ENCODE data around the gene MAST4.

MAST4 gene

DNA sequence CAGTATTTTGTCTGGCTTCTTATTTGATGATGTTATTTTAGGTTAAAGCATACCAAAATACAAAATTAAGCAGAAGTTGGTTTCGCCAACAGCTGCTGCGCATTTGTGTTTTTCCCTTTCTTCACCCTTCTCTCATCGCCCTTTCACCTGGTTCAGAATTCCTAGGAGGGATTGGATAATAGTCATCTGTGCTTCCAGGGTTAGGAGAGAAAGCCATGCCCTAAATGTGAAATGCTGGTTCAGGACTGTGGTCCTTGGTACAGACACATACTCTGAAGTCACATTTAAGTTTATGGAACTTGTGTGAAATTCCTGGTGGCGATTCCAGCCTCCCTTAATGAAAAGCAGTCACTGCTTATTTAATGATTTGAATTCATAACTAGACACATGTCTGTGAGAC is 7.7 kb downstream of the MAST4 start:
- DNase-seq (ENCODE audit: low read depth): no peak

DNA sequence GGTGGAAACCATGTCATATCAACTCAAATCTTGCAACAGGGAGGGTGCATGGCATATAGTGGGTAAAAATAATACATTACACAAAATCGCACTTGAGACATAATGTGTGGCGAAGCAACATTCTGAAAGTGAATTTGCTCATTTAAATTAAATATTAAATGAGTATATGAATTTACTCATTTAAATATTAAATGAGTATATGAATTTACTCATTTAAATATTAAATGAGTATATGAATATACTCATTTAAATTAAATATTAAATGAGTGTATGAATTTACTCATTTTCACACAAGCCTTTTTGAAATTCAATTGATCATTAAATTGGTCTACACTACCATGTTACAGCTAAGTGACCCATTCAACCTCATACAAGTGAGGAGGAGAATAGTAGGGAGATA is 10.5 kb downstream of the MAST4 start:
- no peak for DNase-seq (ENCODE audit: low read depth)

DNA sequence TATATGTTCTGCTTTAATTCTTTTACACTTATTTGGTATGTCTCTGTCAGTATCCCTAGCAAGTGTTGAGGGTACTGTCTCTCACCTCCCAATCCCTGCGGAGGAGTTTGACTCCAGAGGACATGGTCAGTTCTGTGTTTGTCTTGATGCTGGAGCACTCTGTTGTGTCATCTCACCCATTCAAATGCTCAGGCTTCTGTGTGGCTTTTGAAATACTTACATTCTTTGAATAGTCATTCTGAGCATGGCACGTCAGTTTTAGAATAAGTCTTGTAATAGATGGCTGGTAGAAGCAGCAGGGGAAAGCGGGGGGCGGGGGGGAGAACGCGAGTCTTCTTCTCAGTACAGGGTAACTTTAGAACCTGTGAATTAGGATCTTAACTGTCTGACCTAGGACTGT is 12.3 kb downstream of the MAST4 start:
- DNase-seq (ENCODE audit: low read depth): no peak

DNA sequence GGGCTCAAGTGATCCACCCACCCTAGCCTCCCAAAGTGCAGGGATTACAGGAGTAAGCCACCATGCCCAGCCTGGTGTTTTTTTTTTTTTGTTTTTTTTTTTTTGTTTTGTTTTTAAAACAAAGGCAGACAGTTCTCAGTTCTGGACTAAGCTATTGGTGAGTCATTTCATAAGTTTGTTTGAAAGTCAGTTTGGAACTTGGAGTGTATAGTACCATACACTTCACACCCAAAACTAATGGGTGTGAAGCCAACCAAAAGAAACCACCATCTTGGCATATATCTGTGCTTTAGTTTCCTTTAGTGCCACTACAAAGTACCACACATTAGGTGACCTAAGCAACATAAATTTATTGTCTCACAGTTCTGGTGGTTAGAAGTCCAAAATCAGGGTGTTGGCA is 13.4 kb downstream of the MAST4 start:
- no peak for DNase-seq (ENCODE audit: low read depth)

DNA sequence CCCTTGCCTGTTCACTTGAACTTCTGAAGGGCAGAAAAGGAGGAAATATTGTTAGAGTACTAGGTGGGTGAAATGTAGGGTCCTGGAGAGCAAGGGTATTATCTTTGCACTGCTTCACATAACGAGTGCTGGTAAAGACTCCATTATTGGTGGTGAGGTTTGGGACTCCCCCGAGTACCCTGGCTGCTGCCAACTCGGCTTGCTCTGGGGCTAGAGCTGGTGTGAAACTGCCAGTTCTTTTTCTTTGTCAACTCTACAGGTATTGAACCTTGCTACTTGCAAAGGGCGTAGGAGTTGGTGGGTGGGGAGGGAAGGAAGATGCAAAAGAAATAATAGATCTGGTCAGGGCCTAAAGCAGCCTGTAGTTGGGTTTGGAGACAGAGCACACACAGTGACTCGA is 16.0 kb downstream of the MAST4 start:
- no peak for DNase-seq (ENCODE audit: low read depth)

DNA sequence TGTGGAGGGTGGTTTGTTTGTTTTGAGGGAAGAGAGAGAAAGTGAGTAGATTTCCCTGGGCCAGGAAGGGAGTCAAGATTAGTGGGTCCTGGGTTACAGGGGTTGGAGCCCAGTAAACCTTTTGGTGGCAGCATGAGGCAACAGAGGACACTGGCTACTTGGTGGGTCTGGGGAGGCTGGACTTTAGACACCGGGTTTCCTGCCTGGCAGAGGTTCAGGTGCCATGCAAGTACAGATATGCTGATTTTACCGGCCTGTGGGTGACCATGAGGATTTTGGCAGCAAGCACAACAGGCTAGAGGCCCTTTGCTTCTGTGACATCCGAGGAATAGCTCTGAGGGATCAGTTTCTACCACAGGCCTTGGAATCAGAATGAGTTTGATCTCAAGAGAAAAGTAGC is 18.9 kb downstream of the MAST4 start:
- DNase-seq (ENCODE audit: low read depth): no peak

DNA sequence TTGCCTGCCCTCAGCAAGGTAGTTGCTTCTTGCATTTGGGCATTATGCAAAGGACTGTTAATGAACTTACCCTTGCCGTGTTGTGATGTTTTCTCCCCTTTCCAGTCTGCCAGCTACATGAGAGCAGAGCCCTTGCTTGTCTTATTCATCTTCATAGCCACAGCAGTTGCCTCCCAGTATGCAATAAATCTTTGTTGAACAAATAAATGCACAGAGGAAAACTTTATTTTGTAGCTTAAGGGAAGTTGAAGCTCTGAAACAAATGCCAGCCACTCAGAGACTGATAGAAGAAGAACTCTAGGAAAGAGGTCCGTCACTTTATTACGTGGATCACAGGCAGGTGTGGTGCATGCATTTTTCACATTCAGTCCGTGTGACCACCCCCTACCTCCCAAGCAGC is 19.7 kb downstream of the MAST4 start:
- DNase-seq (ENCODE audit: low read depth): no peak

DNA sequence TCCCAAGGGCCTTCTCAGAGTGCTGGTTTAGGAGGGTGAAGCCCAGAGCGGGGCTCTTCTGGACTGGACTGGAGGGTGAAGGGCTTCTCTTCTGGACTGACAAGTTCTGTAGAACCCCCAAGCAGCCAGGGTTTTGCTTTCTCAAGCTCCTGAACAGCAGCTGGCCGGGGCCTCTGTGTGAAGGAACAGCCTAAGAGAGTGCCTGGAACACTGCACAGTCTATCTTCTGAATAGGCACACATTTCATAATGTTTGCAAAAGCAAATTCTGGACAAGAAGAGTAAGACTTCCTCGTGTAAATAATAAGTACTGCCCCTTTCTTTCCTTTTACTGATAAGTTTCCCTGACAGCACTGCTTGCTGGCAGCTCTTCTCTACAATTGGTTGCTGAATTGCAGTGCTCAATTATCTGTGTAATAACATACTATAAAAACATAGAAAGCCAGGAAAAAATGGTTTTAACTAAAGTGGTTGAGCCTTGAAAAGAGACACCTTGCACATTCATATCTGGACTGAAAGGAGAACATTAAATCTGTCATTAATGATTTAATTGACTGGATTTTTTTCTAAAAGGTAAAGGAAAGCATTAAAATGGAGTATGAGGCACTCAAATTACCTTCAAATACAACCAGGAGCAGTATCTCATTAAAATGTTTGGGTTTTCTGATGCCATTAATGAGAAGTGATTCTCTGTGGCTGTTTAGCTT is 20.5 kb downstream of the MAST4 start:
- DNase-seq (ENCODE audit: low read depth): no peak

DNA sequence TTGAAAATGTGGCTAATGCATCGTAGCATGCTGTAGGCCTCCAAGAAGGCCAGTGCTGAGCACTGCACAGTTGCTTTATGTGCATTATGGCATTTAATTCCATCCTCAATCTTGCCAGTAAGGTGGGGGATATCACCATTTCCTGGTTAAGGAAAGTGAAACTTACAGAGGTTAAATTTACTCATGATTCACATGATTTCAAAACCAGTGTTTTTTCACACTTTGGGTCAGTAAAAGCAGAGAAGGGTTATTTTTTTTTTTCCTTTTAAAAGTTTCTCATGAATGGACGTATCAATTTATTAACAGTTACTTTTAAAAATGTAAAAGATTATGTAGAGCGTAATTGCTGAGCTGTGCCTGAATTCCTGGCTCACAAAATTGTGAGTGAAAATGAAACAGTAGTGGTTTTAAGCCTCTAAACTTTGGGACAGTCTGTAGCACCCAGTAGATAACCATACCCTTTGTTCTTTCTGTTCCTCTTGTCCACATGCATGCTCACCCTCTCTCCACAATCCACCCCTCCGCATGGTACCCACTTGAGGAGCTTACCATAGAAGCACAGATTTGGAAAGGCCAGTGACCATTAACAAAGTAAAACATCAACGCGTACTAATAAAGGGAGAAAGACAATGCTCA is 21.2 kb downstream of the MAST4 start:
- DNase-seq (ENCODE audit: low read depth): no peak

DNA sequence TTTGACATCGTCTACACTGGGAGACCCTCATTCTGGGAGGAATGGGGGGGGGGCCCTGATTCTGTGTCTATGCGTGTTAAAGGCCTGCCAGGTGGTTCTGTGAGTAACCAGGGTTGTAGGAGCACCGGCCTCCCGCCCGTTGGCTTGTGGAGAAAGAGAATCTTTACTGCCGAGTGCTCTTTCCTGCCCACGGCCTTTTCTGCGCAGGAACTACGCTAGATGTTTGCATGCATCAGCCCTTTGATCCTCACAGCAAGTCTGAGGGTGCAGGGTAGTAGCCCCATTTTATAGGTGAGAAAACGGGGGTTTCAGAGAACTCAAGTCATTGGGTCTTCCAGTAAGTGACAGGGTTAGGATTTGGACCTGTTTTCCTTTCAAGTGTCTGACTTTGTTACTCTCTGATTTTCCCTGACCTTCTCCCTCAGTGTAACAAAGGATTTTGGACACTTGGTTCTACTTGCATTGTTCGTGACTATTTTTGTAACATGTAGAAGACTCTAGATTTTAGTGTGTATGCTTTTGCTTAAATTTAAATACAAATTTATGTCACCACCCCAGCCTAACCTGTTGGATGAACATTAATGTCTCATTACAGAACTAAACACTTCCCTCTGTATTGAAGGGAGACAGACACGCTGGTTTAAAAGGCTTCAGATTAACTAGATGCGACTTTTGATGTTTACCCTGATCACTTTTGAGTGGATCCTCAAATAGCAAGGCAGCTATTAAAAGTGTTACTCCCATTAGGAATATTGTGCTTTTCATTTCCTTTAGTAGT is 22.0 kb downstream of the MAST4 start:
- no peak for DNase-seq (ENCODE audit: low read depth)

DNA sequence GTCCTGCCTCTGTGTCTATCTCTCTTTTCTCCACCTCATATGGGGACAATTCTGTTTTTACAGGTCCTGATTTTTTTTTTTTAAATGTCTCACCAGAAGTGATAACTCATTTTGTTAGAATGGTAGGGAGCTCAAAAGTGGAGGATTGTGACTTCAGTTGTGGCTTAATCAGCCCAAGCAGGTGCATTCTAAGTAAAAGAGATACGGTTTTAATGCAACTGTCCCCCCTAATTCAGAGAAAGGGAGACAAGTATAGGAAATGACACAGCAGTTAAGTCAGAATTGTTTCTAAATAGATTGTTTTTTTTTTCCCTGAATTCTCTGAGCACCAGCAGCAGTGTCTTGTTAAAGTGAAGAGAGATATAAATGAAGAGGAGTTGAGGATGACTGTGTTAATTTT is 24.5 kb downstream of the MAST4 start:
- DNase-seq (ENCODE audit: low read depth): no peak

DNA sequence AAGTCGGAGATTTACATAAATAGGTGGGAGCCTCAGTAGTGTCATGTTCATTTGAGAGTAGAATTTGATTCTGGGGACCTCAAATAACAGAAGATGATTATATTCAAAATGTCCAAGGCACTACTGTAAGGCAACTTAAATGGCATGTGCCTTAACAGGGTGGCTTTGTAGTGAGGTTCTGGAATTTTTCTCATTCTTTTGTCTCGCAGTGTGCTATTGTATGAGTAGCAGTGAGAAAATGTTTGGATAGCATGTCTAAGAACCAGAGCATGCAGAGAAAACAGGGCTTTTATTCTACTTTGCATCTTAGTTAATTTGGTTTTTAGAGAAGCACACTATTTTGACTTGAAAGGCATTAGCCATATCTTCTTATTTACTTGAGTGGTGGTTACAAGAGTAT is 25.0 kb downstream of the MAST4 start:
- DNase-seq (ENCODE audit: low read depth): no peak

DNA sequence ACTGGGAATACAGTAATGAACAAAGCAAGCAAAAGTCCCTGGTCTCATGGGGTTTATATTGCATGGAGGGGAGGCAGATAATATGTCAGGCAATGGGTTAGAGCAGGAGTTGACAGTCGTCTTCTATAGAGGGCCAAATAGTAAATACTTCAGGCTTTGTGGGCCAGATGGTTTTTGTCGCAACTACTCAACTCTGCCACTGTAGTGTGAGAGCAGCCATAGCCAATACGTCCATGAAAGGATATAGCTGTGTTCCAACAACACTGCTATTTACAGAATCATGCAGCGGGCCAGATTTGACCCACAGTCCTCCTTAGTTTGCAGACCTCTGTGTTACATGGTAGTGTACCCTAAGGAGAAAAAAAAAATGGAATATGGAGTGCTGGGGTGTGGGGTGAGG is 25.5 kb downstream of the MAST4 start:
- DNase-seq (ENCODE audit: low read depth): no peak

DNA sequence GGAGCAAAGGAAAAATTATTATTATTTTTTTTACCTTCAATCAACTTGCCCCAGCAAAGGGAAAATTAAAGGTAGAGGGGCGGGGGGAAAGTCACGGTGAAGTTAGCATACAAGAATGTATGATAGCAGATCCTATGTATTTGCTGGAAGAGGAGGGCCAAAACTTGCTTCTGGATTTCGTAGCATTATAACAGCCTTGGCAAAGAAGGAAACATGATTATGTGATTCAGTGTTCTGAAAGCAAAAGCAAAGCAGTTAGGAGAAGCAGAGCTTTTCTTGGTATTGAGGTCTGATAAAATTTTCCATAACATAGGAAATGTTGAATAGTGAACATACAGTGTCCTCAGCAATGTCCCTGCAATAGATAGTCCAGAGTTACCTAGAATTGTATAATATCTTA is 32.4 kb downstream of the MAST4 start:
- no peak for DNase-seq (ENCODE audit: low read depth)

DNA sequence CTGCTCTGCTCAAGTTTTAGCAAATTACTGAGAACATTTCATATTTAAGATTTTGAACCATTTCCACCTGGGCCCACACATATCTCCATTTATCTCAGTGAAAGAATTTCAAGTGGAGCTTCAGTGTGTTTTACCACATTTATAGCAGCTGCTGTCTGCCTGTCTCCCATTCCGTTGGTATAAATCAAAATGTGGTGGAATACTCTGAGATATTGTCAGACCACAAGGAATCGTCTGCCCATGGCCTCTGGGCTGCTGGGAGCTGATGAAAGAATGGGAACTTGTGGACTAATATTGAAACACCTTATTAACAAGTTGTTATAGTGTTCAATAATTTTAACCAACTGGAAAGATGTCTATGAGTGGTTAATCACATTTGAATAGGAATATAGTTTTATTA is 33.3 kb downstream of the MAST4 start:
- no peak for DNase-seq (ENCODE audit: low read depth)

DNA sequence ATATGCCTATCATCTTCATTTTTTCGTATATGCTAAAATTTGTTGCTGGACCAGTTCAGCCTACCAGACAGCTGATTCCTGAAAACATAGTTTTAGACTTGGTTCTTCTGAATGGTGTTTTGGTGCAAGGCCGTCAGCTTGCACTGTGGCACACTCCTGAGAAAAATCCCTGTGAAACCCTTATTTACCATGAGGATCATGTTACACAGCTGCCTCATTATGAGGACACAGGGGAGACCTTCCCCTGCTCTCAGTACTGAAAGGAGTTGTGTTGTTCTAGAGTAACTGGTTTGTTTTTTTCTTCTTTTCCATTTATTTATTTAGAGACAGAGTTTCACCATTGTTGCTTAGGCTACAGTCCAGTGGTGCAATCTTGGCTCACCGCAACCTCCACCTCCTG is 37.6 kb downstream of the MAST4 start:
- no peak for DNase-seq (ENCODE audit: low read depth)

DNA sequence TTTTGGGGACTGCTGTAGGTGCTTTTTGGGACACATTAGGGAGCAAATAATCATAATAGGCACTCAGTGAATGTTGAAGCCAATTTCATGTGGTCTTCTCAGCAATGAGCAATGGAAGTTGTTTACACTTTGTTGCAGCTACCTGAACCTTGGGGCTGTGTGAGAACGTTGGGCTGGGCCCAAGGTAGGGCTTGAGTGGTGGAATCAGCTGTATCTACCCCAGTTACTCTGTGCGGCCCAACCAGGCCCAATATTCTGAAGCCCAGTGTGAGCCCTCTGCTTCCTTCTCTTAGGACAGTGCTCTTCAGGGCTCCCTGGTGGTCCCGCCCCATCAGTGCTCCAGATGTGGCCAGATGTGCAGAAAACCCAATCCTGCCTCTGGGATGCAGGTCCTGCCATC is 38.4 kb downstream of the MAST4 start:
- DNase-seq (ENCODE audit: low read depth): no peak

DNA sequence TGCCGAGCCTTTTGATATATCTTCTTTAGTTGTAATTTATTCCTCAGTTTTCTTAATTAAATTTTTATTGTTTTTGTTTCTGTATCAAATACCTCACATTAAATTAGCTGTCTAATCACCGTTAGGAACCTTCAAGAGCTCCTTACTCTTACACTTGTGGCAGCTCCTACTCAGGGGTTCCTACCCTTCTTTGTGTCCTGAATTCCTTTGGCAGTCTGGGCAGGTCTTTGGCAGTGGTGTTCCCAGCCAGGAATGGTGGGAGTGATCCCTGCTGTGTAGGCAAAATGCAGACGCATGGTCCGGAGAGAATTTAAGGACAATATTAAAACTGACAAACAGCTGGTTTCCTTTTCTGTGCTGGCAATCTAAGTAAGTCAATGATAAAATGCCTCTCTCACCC is 41.8 kb downstream of the MAST4 start:
- no peak for DNase-seq (ENCODE audit: low read depth)

DNA sequence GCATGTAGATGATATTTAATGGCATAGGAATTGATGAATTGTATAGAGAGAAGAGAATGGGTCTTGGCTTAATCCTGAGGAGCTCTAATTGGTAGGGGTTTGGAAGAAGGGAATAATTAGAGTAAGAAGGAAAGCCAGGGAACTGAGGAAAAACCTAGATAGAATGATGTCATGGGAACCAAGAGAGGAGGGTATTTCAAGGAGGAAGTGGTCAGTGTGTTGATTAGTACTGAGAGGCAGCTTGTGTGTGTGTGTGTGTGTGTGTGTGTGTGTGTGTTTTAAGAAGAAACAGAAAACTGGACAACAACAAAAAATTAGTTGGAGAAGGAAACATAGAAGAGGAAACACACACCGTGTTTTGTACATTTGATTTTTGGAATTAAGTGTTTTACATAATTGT is 42.8 kb downstream of the MAST4 start:
- no peak for DNase-seq (ENCODE audit: low read depth)

DNA sequence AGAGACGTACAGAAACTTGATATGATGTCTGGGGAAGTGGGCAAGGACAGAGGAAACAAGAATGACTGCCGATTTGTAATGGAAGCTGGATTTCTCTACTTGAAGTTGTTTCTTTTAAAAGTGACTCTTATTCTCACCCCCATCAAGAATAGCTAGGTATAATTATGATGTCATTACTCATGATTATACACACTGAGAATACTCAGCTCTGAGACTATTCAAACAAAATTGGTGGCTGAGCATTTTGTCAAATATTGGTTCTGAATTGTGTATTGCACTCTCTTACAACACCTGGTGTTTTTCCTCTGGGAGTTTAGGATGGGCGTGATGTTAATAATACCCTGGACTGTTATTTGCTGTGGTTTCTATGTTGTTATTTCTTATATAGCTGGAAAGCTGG is 46.3 kb downstream of the MAST4 start:
- no peak for DNase-seq (ENCODE audit: low read depth)

DNA sequence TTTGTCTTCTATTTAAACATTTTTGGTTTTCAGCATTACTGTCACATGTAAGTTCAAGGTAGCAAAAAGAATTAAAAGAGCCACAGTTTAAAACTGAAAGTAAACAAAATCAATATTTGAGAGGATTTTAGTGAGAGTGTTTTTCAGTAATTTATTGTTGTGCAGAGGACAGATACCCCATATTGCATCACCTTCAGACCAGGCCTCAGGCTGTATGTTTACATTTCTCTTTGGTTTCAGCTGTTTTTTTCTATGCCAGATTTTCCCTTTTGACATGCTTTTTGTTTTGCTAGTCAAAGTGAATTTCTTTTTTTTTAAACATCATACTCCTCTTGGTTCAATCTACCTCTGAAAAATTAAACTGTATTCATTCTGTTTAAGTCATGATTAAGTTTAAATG is 47.2 kb downstream of the MAST4 start:
- DNase-seq (ENCODE audit: low read depth): no peak

DNA sequence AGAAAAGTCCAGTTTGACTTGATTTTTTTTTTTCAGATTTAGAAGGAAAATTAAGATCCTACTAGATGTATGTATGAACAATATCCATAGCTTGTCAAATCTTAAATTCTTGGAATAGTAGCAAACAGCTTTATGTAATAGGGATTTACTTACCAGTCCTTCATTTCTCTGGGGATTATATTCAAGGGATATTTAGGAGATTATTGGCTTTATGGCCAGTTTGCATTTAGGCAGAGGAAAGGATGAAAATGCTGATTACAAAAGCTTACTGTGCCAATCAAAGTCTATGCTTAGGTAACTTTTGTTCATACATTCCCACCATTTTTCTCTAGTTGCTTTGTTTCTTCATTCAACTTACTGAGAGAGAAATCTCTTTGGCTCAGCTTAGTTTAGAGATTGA is 47.9 kb downstream of the MAST4 start:
- no peak for DNase-seq (ENCODE audit: low read depth)

DNA sequence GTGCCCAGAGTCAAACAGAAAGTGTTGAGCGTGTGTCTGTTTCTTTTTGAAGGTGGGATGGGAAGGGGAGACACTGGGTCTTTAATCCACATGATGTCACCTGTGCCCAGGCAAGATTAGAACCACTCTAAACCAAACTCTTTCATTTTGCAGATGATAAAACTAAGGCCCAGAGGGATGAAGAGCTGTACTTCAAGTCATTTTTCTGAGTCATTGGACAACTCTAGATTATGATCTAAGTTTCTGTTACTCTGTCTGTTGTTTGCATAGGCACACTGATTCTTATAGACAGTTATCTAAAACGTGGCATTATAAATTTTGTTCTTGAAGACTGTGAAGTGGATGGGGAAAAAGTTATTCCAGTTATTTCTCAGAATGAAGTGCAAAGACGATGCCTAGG is 48.8 kb downstream of the MAST4 start:
- no peak for DNase-seq (ENCODE audit: low read depth)

DNA sequence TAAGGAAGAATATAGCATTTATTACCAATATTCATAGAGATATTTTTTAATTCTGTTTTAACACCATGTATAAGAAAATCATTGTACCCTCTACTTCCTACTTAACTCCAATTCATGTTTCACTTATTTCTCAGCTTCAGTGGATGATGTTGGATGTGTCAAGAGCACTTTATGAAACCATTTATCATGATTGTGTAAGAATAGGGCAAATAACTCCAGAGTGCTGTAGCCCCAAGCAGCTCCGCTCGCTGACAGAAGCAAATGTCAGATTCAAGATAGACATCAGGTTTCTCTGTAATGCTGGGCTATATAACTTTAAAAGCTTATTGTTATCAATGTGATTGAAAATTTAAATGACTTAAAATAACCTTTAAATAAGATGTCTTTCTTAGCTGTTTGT is 50.4 kb downstream of the MAST4 start:
- no peak for DNase-seq (ENCODE audit: low read depth)

Data from fibroblast of gingiva (primary cell).